Stomach smooth muscle (tissue), 2 donors: ENCODE results near the gene ANKIB1.
"Not testable (repeated sequence)": the region's sequence is repeated elsewhere in the genome, so short reads cannot be mapped to it uniquely, and the experiment has no call there.

Source experiments
- H3K27ac ChIP-seq: one replicate; pipeline ENCODE4 v1.7.0; 2013; ENCODE audit warnings: mild to moderate bottlenecking, low read length, inconsistent platforms
- H3K27me3 ChIP-seq, 2 donors: one replicate each; pipeline ENCODE4 v1.7.0; 2013; ENCODE audit warnings: low read length in 2 of 2; ENCODE audit not compliant: insufficient read depth in 2 of 2, control insufficient read depth in 1 of 2
- H3K36me3 ChIP-seq, 2 donors: one replicate each; pipeline ENCODE4 v1.7.0; 2013; ENCODE audit warnings: low read length in 2 of 2; ENCODE audit not compliant: control insufficient read depth in 2 of 2, insufficient read depth in 2 of 2
- H3K4me1 ChIP-seq: one replicate; pipeline ENCODE4 v1.7.0; 2013; ENCODE audit warnings: low read length; ENCODE audit not compliant: control insufficient read depth, insufficient read depth
- H3K4me3 ChIP-seq, 2 donors: one replicate each; pipeline ENCODE4 v1.7.0; 2013; ENCODE audit warnings: low read length in 2 of 2
- H3K9ac ChIP-seq, 2 donors: one replicate each; pipeline ENCODE4 v1.7.0; 2013; ENCODE audit warnings: low read length in 2 of 2, mild to moderate bottlenecking in 1 of 2
- H3K9me3 ChIP-seq, 2 donors: one replicate each; pipeline ENCODE4 v1.7.0; 2013; ENCODE audit warnings: low read length in 2 of 2; ENCODE audit not compliant: control insufficient read depth in 2 of 2
- donor health status: healthy.
- donor health status: Pancreatic carcinoma.

Gene ANKIB1

GRCh38 chr7:92400013-92400412 is 154.2 kb downstream of the ANKIB1 start:
- Histone ChIP-seq H3K4me3 (no peak overlapping the region), H3K9me3 (no peaks in the 10 kb centered on the region), H3K4me1 (no peaks in the 10 kb centered on the region), H3K27ac (no peak overlapping the region), H3K27me3 (no peaks in the 10 kb centered on the region), H3K36me3 (peaks cover 19 to 20% of the 10 kb centered on the region in 2 donors), H3K9ac (no peak overlapping the region)

GRCh38 chr7:92402920-92403759 is 157.4 kb downstream of the ANKIB1 start:
- Histone ChIP-seq H3K9me3 (no peaks in the 10 kb centered on the region), H3K27ac (no peak overlapping the region), H3K27me3 (no peaks in the 10 kb centered on the region), H3K9ac (no peak overlapping the region), H3K4me3 (no peak overlapping the region), H3K36me3 (peaks cover 12 to 14% of the 10 kb centered on the region in 2 donors), H3K4me1 (no peaks in the 10 kb centered on the region)

GRCh38 chr7:92403760-92404074 is 157.9 kb downstream of the ANKIB1 start:
- no peak overlapping the region for H3K9ac ChIP-seq
- no peaks in the 10 kb centered on the region for H3K4me1 ChIP-seq

GRCh38 chr7:92404170-92404614 is 158.4 kb downstream of the ANKIB1 start:
- no peak overlapping the region for H3K27ac ChIP-seq
- H3K9ac ChIP-seq: no peak overlapping the region
- no peaks in the 10 kb centered on the region for H3K27me3 ChIP-seq
- no peaks in the 10 kb centered on the region for H3K9me3 ChIP-seq
- no peak overlapping the region for H3K4me3 ChIP-seq
- peaks cover 5 to 7% of the 10 kb centered on the region in 2 donors for H3K36me3 ChIP-seq
- no peaks in the 10 kb centered on the region for H3K4me1 ChIP-seq

More at GRCh38 chr7:92403760-92404074, 157.9 kb downstream of the ANKIB1 start:
- Histone ChIP-seq H3K27ac (no peak overlapping the region), H3K9me3 (no peaks in the 10 kb centered on the region), H3K27me3 (no peaks in the 10 kb centered on the region), H3K36me3 (peaks cover 7 to 8% of the 10 kb centered on the region in 2 donors), H3K4me3 (no peak overlapping the region)

- H3K9me3 ChIP-seq: no peaks in the 10 kb centered on the region
- no peaks in the 10 kb centered on the region for H3K36me3 ChIP-seq
- no peak overlapping the region for H3K27ac ChIP-seq
- no peak overlapping the region for H3K4me3 ChIP-seq
- no peak overlapping the region for H3K9ac ChIP-seq
- H3K27me3 ChIP-seq: peaks cover 2 to 4% of the 10 kb centered on the region in 2 donors
- no peaks in the 10 kb centered on the region for H3K4me1 ChIP-seq
Observed at GRCh38 chr7:92409357-92409756, 163.6 kb downstream of the ANKIB1 start.

- not testable (repeated sequence) for H3K9me3 ChIP-seq, H3K27me3 ChIP-seq, H3K4me1 ChIP-seq, H3K9ac ChIP-seq, H3K4me3 ChIP-seq, H3K27ac ChIP-seq, H3K36me3 ChIP-seq
Observed at GRCh38 chr7:92410162-92410561, 164.4 kb downstream of the ANKIB1 start.

- Histone ChIP-seq H3K9me3 (no peaks in the 10 kb centered on the region), H3K9ac (no peak overlapping the region), H3K4me3 (no peak overlapping the region), H3K36me3 (no peaks in the 10 kb centered on the region), H3K4me1 (no peaks in the 10 kb centered on the region), H3K27me3 (peaks cover 2 to 6% of the 10 kb centered on the region in 2 donors), H3K27ac (no peak overlapping the region)
Observed at GRCh38 chr7:92412745-92413144, 167.0 kb downstream of the ANKIB1 start.

- no peak overlapping the region for H3K27ac ChIP-seq
- peaks cover 2 to 6% of the 10 kb centered on the region in 2 donors for H3K27me3 ChIP-seq
- H3K36me3 ChIP-seq: no peaks in the 10 kb centered on the region
- no peaks in the 10 kb centered on the region for H3K9me3 ChIP-seq
- no peak overlapping the region for H3K9ac ChIP-seq
- H3K4me3 ChIP-seq: no peak overlapping the region
- H3K4me1 ChIP-seq: no peaks in the 10 kb centered on the region
Observed at GRCh38 chr7:92413550-92413949, 167.8 kb downstream of the ANKIB1 start.

GRCh38 chr7:92415225-92415624 is 169.5 kb downstream of the ANKIB1 start:
- Histone ChIP-seq H3K36me3 (no peaks in the 10 kb centered on the region), H3K9ac (no peak overlapping the region), H3K27me3 (peaks cover 2 to 6% of the 10 kb centered on the region in 2 donors), H3K9me3 (no peaks in the 10 kb centered on the region), H3K4me1 (no peaks in the 10 kb centered on the region), H3K27ac (no peak overlapping the region), H3K4me3 (no peak overlapping the region)

GRCh38 chr7:92417913-92418312 is 172.1 kb downstream of the ANKIB1 start:
- H3K4me3 ChIP-seq: no peak overlapping the region
- H3K36me3 ChIP-seq: no peaks in the 10 kb centered on the region
- H3K27me3 ChIP-seq: peaks cover 1 to 4% of the 10 kb centered on the region in 2 donors
- no peak overlapping the region for H3K9ac ChIP-seq
- H3K9me3 ChIP-seq: no peaks in the 10 kb centered on the region
- no peaks in the 10 kb centered on the region for H3K4me1 ChIP-seq
- H3K27ac ChIP-seq: no peak overlapping the region

- H3K36me3 ChIP-seq: no peaks in the 10 kb centered on the region
- H3K27ac ChIP-seq: no peak overlapping the region
- H3K9me3 ChIP-seq: no peaks in the 10 kb centered on the region
- no peak overlapping the region for H3K9ac ChIP-seq
- H3K27me3 ChIP-seq: peaks cover 0 to 3% of the 10 kb centered on the region in 2 donors
- H3K4me3 ChIP-seq: no peak overlapping the region
- peaks cover 4% of the 10 kb centered on the region for H3K4me1 ChIP-seq
Observed at GRCh38 chr7:92421676-92422435, 176.1 kb downstream of the ANKIB1 start.
